IPS-20b (cell line): ENCODE data around the gene GRK5.
"Not testable (repeated sequence)": the region's sequence is repeated elsewhere in the genome, so short reads cannot be mapped to it uniquely, and the experiment has no call there.

Experiments used
- H3K27ac ChIP-seq: one replicate; pipeline ENCODE4 v1.5.1; 2013; ENCODE audit warnings: low read length
- H3K27me3 ChIP-seq: 2 replicates; pipeline ENCODE4 v1.6.1; 2013; ENCODE audit warnings: mild to moderate bottlenecking, low read length, inconsistent platforms; ENCODE audit not compliant: insufficient read depth
- H3K36me3 ChIP-seq: 2 replicates; pipeline ENCODE4 v1.6.1; 2013; ENCODE audit warnings: low read depth, mild to moderate bottlenecking, inconsistent platforms, low read length, moderate library complexity; ENCODE audit not compliant: insufficient read depth
- H3K4me1 ChIP-seq: 2 replicates; pipeline ENCODE4 v1.6.1; 2013; ENCODE audit warnings: mild to moderate bottlenecking, control low read depth, inconsistent platforms, low read length, moderate library complexity; ENCODE audit not compliant: insufficient read depth
- H3K4me3 ChIP-seq: 2 replicates; pipeline ENCODE4 v1.5.1; 2013; ENCODE audit warnings: mild to moderate bottlenecking, low read length, inconsistent platforms
- H3K9ac ChIP-seq: 2 replicates; pipeline ENCODE4 v1.6.1; 2013; ENCODE audit warnings: low read depth, mild to moderate bottlenecking, inconsistent platforms, low read length, moderate library complexity
- H3K9me3 ChIP-seq: 2 replicates; pipeline ENCODE4 v1.6.1; 2013; ENCODE audit warnings: mild to moderate bottlenecking, low read depth, low read length, inconsistent platforms; ENCODE audit not compliant: insufficient read depth

Gene GRK5

GRCh38 chr10:119268871-119269506, 61.6 kb downstream of the GRK5 start:
- Histone ChIP-seq H3K27me3 (no peaks in the 10 kb centered on the region), H3K36me3 (no peaks in the 10 kb centered on the region), H3K4me1 (peaks cover 2% of the 10 kb centered on the region; the same call in 1 of the 2 replicates), H3K27ac (no peak overlapping the region), H3K9me3 (no peaks in the 10 kb centered on the region), H3K9ac (no peak overlapping the region), H3K4me3 (no peak overlapping the region)

GRCh38 chr10:119269737-119270136, 62.4 kb downstream of the GRK5 start:
- Histone ChIP-seq H3K4me3 (no peak overlapping the region), H3K36me3 (no peaks in the 10 kb centered on the region), H3K27ac (no peak overlapping the region), H3K4me1 (peaks cover 2% of the 10 kb centered on the region; the same call in 1 of the 2 replicates), H3K9ac (no peak overlapping the region), H3K27me3 (no peaks in the 10 kb centered on the region), H3K9me3 (no peaks in the 10 kb centered on the region)

GRCh38 chr10:119270762-119271366, 63.5 kb downstream of the GRK5 start:
- no peaks in the 10 kb centered on the region for H3K9me3 ChIP-seq
- no peak overlapping the region for H3K4me3 ChIP-seq

GRCh38 chr10:119272338-119272734, 65.0 kb downstream of the GRK5 start:
- not testable (repeated sequence) for H3K9me3 ChIP-seq, H3K36me3 ChIP-seq, H3K27me3 ChIP-seq, H3K4me1 ChIP-seq, H3K4me3 ChIP-seq, H3K27ac ChIP-seq, H3K9ac ChIP-seq

More at GRCh38 chr10:119270762-119271366, 63.5 kb downstream of the GRK5 start:
- Histone ChIP-seq H3K27me3 (no peaks in the 10 kb centered on the region), H3K36me3 (no peaks in the 10 kb centered on the region), H3K27ac (no peak overlapping the region), H3K9ac (no peak overlapping the region), H3K4me1 (peaks cover 2% of the 10 kb centered on the region; the same call in 1 of the 2 replicates)

- no peak overlapping the region for H3K4me3 ChIP-seq
- peaks cover 2% of the 10 kb centered on the region; the same call in 1 of the 2 replicates for H3K4me1 ChIP-seq
- H3K36me3 ChIP-seq: no peaks in the 10 kb centered on the region
- no peaks in the 10 kb centered on the region for H3K9me3 ChIP-seq
- no peaks in the 10 kb centered on the region for H3K27me3 ChIP-seq
- no peak overlapping the region for H3K27ac ChIP-seq
- H3K9ac ChIP-seq: no peak overlapping the region
Observed at GRCh38 chr10:119272736-119273135, 65.4 kb downstream of the GRK5 start.

GRCh38 chr10:119273413-119273812, 66.0 kb downstream of the GRK5 start:
- Histone ChIP-seq H3K4me1 (peaks cover 2% of the 10 kb centered on the region; the same call in 1 of the 2 replicates), H3K36me3 (no peaks in the 10 kb centered on the region), H3K9me3 (no peaks in the 10 kb centered on the region), H3K27ac (no peak overlapping the region), H3K4me3 (no peak overlapping the region), H3K27me3 (no peaks in the 10 kb centered on the region), H3K9ac (no peak overlapping the region)

- no peaks in the 10 kb centered on the region for H3K9me3 ChIP-seq
- H3K4me3 ChIP-seq: no peak overlapping the region
- H3K36me3 ChIP-seq: no peaks in the 10 kb centered on the region
- H3K27me3 ChIP-seq: no peaks in the 10 kb centered on the region
- no peak overlapping the region for H3K9ac ChIP-seq
- H3K27ac ChIP-seq: no peak overlapping the region
- H3K4me1 ChIP-seq: peaks cover 2% of the 10 kb centered on the region; the same call in 1 of the 2 replicates
Observed at GRCh38 chr10:119274519-119275045, 67.2 kb downstream of the GRK5 start.

- H3K4me3 ChIP-seq: no peak overlapping the region
- H3K27ac ChIP-seq: no peak overlapping the region
- H3K36me3 ChIP-seq: no peaks in the 10 kb centered on the region
Observed at GRCh38 chr10:119275085-119275484, 67.7 kb downstream of the GRK5 start.

GRCh38 chr10:119276194-119276593, 68.8 kb downstream of the GRK5 start:
- not testable (repeated sequence) for H3K4me1 ChIP-seq, H3K4me3 ChIP-seq, H3K9me3 ChIP-seq, H3K9ac ChIP-seq, H3K36me3 ChIP-seq, H3K27me3 ChIP-seq, H3K27ac ChIP-seq

More at GRCh38 chr10:119275085-119275484, 67.7 kb downstream of the GRK5 start:
- Histone ChIP-seq H3K9ac (no peak overlapping the region), H3K4me1 (peaks cover 2% of the 10 kb centered on the region; the same call in 1 of the 2 replicates), H3K27me3 (no peaks in the 10 kb centered on the region), H3K9me3 (no peaks in the 10 kb centered on the region)

GRCh38 chr10:119278126-119278709, 70.8 kb downstream of the GRK5 start:
- Histone ChIP-seq H3K27me3 (no peaks in the 10 kb centered on the region), H3K9me3 (no peaks in the 10 kb centered on the region), H3K9ac (no peak overlapping the region), H3K4me1 (no peaks in the 10 kb centered on the region; the same call in 1 of the 2 replicates), H3K4me3 (no peak overlapping the region), H3K36me3 (no peaks in the 10 kb centered on the region), H3K27ac (no peak overlapping the region)

- Histone ChIP-seq H3K4me3 (no peak overlapping the region), H3K36me3 (no peaks in the 10 kb centered on the region), H3K27ac (no peak overlapping the region), H3K27me3 (no peaks in the 10 kb centered on the region), H3K9me3 (no peaks in the 10 kb centered on the region), H3K9ac (no peak overlapping the region), H3K4me1 (no peaks in the 10 kb centered on the region; the same call in 1 of the 2 replicates)
Observed at GRCh38 chr10:119279441-119279840, 72.1 kb downstream of the GRK5 start.
